Activated CD4-positive, alpha-beta T cell treated with anti-CD3 and anti-CD28 coated beads for 1 hour (primary cell): Measurements from ENCODE around the gene FOXQ1.
"Not testable (repeated sequence)": the region's sequence is repeated elsewhere in the genome, so short reads cannot be mapped to it uniquely, and the experiment has no call there.

Experiments used
- DNase-seq: peaks from one replicate; pipeline ENCODE4 v3.0.0-alpha.2; 2020

FOXQ1 gene

GRCh38 chr6:1291381-1291780, 20.5 kb upstream of the FOXQ1 start:
- DNase-seq: no peak

GRCh38 chr6:1295420-1295819, 16.5 kb upstream of the FOXQ1 start:
- DNase-seq: no peak

- DNase-seq: no peak
These were observed 15.8 kb upstream of the FOXQ1 start for GRCh38 chr6:1296079-1296478.

- no peak for DNase-seq
These were observed 15.4 kb upstream of the FOXQ1 start for GRCh38 chr6:1296542-1296941.

GRCh38 chr6:1297746-1298145, 14.2 kb upstream of the FOXQ1 start:
- DNase-seq: no peak

- no peak for DNase-seq
These were observed 13.1 kb upstream of the FOXQ1 start for GRCh38 chr6:1298768-1299167.

GRCh38 chr6:1306133-1306532, 5.8 kb upstream of the FOXQ1 start:
- DNase-seq: no peak

GRCh38 chr6:1309366-1309765, 2.5 kb upstream of the FOXQ1 start:
- no peak for DNase-seq

- DNase-seq: no peak
These were observed 1.1 kb upstream of the FOXQ1 start for GRCh38 chr6:1310628-1311399.

GRCh38 chr6:1312203-1312472, 240 bp downstream of the FOXQ1 start:
- no peak for DNase-seq

- no peak for DNase-seq
These were observed 822 bp downstream of the FOXQ1 start for GRCh38 chr6:1312473-1313367.

GRCh38 chr6:1313384-1313766, 1.5 kb downstream of the FOXQ1 start:
- no peak for DNase-seq

GRCh38 chr6:1313767-1314503, 2.0 kb downstream of the FOXQ1 start:
- DNase-seq: no peak

GRCh38 chr6:1314617-1315016, 2.7 kb downstream of the FOXQ1 start:
- DNase-seq: no peak

GRCh38 chr6:1315201-1315559, 3.3 kb downstream of the FOXQ1 start:
- DNase-seq: no peak

GRCh38 chr6:1315560-1316386, 3.9 kb downstream of the FOXQ1 start:
- DNase-seq: no peak

- no peak for DNase-seq
These were observed 4.6 kb downstream of the FOXQ1 start for GRCh38 chr6:1316489-1316971.

GRCh38 chr6:1317302-1317815, 5.5 kb downstream of the FOXQ1 start:
- no peak for DNase-seq

- no peak for DNase-seq
These were observed 6.1 kb downstream of the FOXQ1 start for GRCh38 chr6:1318036-1318435.

GRCh38 chr6:1318584-1318983, 6.7 kb downstream of the FOXQ1 start:
- not testable (repeated sequence) for DNase-seq

GRCh38 chr6:1321738-1322137, 9.8 kb downstream of the FOXQ1 start:
- no peak for DNase-seq

- DNase-seq: no peak
These were observed 10.3 kb downstream of the FOXQ1 start for GRCh38 chr6:1322156-1322555.
